ENCODE data around the gene NLGN1.

Gene NLGN1

DNA sequence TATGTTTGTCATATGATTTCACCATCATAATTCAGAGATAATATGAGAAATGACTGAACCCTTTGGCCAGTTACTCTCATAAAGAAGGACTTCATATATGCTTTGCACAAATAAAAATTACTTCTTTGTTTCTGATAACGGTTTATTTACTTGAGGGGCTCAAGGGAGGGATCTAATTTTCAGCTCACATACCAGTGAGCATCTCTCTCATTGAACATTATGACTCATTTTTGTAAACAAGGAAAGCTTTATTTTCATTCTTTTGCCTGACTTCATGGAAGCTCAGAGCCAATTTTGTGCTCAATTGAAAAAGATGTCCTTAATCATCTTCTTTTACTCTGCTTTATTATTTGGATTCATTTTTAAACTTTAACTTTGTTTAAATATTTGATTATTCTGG is 5.8 kb downstream of the NLGN1 start:
- TF ChIP-seq CTCF (conservative IDR thresholded peaks at IDR 0.05; ENCODE audit: low read length), result no peak
- H3K4me3 ChIP-seq (ENCODE audit: low read length), result no peak overlapping the region
- no peak for DNase-seq (ENCODE audit: low read depth)

DNA sequence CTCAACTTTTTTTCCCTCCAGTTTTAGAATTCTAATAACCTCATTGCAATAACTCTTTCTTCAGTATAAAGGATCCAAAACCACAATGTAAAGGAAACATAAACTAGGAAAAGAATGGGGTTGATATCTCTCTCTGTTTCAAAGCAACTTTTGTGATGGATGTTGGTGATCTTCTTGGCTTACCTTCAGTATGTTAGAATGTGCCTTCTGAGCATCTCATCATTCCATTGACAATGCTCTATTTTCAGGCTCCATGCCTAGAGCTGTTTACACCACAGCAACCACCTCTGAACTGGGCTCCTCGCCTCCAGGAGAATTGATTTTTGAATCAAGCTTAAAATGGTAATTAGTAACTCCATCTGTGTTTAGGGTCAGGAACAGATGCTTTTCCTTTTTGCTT is 6.6 kb downstream of the NLGN1 start:
- H3K4me3 ChIP-seq (ENCODE audit: low read length), result no peak overlapping the region
- no peak for TF ChIP-seq CTCF (conservative IDR thresholded peaks at IDR 0.05; ENCODE audit: low read length)
- DNase-seq (ENCODE audit: low read depth), result no peak

DNA sequence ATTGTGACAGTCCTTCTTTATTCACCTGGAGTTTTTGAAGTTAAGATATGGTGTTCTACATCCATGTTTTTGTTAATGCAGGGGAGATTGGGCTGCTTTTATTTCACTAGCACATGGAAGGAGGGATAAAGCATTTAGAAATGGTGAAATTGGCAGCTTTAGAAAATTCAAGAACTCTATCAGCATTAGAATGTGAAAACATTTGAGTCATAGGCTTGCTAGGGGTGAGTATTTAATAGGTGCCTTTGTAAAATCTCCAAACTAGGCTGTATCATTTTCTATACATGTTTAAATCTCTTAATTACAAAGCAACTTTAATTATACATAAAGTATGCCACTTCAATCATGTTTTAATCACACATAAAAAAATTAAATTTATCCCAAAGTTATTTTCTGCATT is 12.9 kb downstream of the NLGN1 start:
- TF ChIP-seq CTCF (conservative IDR thresholded peaks at IDR 0.05; ENCODE audit: low read length), result no peak
- no peak overlapping the region for H3K4me3 ChIP-seq (ENCODE audit: low read length)
- DNase-seq (ENCODE audit: low read depth), result no peak

- no peak for TF ChIP-seq CTCF (conservative IDR thresholded peaks at IDR 0.05; ENCODE audit: low read length)
- no peak for DNase-seq (ENCODE audit: low read depth)
These were observed 13.3 kb downstream of the NLGN1 start for GRCh38 chr3:173410849-173411248.

GRCh38 chr3:173411375-173411973 is 13.9 kb downstream of the NLGN1 start:
- no peak overlapping the region for H3K4me3 ChIP-seq (ENCODE audit: low read length)
- peak; percentile 58 for DNase-seq (ENCODE audit: low read depth)
- TF ChIP-seq CTCF (conservative IDR thresholded peaks at IDR 0.05; ENCODE audit: low read length), result peak; percentile 59

More at GRCh38 chr3:173410849-173411248, 13.3 kb downstream of the NLGN1 start:
- H3K4me3 ChIP-seq (ENCODE audit: low read length), result no peak overlapping the region

DNA sequence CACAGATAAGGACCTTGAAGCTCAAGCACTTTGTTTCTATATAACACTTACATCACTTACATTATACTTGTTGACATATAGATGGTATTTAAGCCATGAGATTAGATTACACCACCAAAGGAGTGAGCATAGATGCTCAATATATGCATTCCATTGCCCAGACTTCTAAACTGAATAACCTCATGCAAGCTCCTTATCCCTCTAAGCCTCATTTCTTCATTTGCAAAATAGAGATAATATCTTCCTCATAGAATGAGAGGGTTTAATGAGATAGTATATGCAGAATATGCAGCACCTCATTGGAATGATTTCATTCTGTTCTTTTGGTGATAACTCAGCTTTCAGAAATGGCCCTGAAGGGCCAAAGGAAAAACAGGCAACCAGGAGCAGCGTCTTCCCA is 18.5 kb downstream of the NLGN1 start:
- TF ChIP-seq CTCF (conservative IDR thresholded peaks at IDR 0.05; ENCODE audit: low read length), result no peak
- no peak overlapping the region for H3K4me3 ChIP-seq (ENCODE audit: low read length)

DNA sequence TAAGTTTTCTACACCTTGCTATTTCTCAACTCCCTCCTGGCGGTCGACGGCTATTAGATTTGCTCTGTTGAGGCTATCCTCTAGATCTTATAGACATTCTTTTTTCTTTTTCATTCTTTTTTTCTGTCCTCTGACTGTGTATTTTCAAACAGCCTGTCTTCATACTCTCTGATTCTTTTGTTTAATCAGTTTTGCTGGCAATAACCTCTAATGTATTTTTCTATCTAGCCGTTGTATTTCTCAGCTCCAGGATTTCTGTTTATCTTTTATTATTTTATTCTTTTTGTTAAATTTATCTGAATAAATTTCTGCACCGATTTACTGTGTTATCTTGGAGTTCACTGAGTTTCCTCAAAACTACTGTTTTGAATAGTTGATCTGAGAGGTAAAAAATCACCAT is 31.5 kb downstream of the NLGN1 start:
- H3K4me3 ChIP-seq (ENCODE audit: low read length), result no peak overlapping the region
- no peak for DNase-seq (ENCODE audit: low read depth)
- no peak for TF ChIP-seq CTCF (conservative IDR thresholded peaks at IDR 0.05; ENCODE audit: low read length)

More for the DNA sequence above, 18.5 kb downstream of the NLGN1 start:
- DNase-seq (ENCODE audit: low read depth), result no peak
